GM21447 (cell line): ENCODE results near the gene ASCC3.

ENCODE experiments used
- ATAC-seq: cut with Tn5 transposase; IDR thresholded peaks from one replicate; pipeline ENCODE4 v1.9.1; 2021; ENCODE audit not compliant: unreplicated experiment

The ASCC3 gene

DNA sequence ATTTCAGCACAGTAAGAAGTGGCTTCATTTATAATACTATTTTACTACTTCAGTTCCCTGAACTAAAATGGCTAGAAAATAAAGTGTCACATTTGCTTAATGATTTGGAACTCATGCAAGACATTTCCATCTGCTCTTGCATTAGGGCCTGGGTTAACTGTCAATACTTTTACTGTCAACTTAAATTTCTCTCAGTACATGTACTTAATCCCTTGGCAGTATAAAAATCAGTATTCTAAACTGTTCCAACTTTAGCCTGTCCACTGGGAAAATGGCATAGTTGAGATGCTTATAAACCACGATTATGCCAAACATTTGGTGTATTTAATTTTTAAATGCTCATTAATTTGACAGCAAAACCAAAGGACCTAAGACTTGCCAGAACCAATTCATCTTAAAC is 154.5 kb downstream of the ASCC3 start:
- ATAC-seq: no peak

DNA sequence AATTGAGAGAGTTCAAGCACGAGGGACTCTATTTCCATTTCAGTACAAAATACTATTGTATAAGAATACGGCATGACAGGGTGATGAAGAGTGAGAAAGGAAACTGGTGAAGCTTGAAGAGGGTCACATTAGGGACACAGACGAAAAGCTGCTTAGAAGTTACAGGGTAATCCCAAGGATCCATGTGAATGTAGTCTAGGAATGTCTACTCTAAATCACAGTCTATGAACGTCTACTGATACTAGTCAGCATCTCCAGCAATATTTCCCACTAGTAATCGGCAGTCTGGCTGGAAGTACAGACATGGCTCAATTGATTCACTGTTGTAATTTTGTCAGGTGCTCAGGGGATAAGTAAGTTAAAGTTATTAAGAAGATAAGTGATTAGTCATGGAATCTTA is 156.4 kb downstream of the ASCC3 start:
- ATAC-seq: no peak

DNA sequence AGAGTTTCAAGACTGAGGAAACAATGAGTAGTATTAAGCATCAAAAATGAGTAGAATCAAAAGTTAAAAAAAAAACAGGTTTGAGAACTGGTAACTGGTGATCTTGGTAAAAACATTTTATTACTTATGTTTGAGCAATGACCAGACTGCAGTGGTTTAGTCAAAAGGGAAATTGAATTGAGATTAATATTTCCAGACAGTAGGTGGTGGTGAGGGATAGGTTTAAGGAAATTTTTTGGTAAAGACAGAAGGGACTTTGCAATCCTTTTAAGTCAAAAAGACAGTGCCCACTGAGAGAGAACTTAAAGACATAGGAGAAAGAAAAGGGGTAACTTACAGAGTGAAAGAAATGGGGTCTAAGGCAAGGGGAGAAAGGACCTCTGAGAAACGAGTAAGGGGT is 156.9 kb downstream of the ASCC3 start:
- no peak for ATAC-seq

DNA sequence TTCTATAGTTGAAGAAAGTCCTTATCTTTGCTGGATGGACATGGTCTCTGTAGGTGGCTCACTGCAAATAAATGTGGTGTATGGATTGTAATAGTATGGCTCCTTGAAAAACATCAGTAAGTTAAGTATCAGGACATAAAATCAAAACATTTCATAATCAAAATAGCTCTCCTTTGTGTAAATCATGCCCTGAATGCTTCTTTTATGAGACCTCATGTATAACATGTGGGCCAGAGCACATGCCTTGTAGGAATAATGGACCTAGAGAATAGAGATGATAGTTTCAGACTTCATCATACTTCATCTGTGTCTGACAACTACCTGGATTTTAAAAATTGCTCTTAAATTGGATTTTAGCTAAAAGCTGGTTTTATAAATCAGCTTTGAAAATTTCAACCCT is 159.9 kb downstream of the ASCC3 start:
- no peak for ATAC-seq

DNA sequence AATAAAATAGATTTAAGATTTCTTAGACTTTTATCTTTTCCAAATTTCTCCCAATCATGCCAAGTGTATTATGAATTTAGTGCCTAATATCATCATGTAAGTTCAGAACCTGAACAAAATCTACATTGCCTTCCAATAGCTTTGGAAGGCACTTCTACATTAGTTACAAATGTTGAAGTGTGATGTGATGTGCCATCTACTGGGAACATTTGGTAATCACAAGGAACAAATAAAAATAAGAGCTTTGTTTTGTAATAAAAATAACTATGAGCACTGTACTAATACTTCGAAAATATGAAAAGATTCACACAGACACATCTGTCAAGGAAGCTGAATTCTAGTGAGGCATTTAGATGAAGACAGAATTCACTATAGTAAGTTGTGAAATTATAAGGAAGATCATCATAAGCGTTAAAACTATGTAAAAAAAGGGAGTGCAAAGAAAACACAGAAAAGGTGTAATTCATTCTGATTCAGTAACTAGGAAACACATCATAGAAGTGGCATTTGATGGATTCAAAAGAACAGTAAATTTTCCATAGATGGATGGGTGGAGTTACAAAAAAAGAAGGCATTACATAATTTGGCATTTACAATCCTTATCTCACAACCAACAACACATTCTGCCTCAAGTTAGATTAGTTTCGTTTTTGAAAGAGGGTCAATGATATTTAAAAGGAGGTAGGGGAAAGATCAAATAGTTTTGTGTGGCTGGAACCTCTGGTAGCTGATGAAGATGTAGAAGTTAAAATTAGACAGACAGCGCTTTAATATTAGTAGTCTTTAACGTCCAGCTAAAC is 161.0 kb downstream of the ASCC3 start:
- no peak for ATAC-seq

DNA sequence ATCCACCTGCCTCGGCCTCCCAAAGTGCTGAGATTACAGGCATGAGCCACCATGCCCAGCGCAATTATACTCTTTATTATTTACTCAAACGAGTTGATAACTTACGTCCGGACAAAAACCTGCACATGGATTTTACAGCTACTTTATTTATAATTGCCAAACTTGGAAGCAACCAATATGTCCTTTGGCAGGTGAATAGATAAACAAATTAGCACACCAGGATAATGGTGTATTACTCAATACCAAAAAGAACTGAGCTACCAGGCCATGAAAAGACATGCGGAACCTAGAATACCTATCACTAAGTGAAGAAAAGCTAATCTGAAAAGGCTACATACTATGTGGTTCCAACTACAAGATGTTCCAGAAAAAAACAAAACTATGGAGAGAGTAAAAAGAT is 168.1 kb downstream of the ASCC3 start:
- no peak for ATAC-seq

DNA sequence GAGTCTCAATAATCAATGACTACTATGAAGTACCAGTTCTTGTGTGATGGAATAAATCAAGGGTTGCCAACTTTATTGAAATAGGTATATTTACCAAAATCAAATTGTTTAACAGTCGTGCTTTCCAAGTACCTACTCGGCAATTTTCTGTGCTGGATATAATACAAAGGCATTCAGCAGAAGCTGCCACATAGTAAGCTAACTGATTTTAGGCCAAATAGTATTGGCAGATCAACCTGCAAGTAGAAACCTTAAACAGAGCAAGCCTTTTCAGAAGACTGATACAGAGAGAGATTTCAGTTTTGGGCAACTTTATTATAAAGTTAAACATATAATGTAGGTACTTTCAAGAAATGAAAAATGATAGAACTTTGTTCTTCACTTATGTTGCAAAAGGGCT is 174.6 kb downstream of the ASCC3 start:
- no peak for ATAC-seq

DNA sequence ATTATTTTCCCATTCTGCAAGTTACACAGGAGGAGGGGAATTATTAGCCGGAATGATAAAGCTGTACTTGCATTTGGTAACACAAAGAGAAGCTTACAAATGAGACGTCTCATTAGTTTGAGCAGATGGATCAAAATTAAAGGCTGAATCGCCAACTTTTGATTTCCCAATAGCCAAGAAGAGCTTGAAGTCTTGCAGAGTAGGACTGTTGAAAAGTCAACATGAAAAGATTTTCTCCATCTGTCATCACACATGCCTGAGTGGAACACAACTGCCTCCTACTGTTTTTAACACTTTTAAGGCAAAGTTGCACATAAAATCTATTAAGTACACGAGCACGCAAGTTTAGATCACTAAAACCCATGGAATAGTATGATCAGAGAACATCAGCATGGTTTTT is 176.2 kb downstream of the ASCC3 start:
- no peak for ATAC-seq

DNA sequence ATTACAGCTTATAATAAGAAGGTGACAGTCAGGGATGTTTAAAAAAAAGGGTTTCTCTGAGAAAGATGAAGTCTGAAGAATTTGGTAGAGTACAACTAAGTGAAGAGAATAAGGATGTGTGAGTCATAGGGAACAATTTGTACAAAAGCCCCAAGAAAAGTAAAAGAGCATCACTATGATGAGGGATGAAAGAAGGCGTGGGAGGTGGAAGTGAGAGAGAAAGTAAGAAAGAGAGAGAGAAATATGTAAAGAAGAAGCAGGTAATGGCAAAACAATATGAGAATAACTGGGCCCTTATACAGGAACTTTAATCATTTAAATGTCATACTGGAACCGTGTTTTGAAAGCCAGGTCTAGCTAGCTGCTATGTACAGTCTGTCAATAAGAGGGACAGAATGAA is 179.4 kb downstream of the ASCC3 start:
- ATAC-seq: no peak

DNA sequence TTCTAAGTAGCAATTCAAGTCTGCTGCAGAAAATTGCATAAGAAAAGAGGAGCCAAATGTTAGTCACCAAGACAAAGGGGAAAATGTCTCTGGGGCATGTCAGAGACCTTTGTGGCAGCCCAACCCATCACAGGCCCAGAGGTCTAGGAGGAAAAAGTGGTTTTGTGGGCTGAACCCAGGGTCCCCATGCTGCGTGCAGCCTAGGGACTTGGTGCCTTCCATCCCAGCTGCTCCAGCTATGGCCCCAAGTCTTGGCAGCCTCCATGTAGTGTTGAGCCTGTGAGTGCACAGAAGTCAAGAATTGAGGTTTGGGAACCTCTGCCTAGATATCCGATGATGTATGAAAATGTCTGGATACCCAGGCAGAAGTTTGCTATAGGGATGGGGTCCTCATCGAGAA is 181.1 kb downstream of the ASCC3 start:
- ATAC-seq: no peak

DNA sequence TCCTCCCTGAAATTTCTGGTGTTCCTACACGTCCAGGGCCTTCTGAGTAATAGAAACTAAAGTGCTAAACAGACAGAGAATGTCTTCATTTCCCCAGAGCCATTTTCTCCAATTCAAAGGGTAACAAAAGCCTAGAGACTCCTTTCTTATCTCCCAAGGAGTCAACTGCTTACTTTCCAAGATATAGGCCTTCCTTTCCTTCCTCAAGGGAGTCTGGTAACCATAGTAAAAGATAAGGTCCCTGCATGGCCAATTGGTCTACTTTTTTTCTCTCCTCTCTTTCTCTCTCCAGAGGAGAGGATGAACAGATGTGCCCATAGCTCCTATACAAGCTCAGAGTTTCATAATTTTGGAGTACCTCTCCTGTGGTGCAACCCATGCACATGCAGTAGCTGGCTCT is 185.7 kb downstream of the ASCC3 start:
- ATAC-seq: no peak

DNA sequence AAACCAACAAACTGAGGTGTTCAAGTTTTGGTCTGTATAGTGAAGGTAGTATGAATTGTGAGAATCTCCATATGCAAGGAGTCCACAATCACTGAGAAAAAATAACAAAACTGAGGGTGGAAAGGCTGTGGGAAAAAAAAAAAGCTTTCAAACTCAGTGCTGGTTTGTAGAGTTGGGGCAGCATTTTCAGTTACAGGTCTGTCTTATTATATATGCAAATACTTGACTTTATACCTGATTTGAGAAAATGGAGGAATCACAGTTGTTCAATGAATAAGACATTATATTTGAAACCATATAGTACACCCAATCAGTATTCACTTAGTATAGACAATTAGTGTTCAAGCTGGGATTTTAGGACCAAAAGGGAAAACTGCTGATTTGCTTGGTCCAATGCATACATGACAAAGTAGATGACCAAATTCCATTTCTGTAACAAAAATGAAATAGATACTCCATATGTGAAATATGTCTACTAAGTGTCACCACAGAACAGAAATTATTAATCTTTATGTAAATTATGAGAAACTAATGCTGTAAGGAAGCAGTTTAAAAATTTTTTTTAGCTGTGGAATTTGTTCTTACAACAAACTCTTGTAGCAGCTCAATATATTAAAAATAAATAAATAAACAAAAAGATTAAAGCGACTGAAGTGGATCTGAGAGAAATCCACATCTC is 187.7 kb downstream of the ASCC3 start:
- ATAC-seq: no peak

DNA sequence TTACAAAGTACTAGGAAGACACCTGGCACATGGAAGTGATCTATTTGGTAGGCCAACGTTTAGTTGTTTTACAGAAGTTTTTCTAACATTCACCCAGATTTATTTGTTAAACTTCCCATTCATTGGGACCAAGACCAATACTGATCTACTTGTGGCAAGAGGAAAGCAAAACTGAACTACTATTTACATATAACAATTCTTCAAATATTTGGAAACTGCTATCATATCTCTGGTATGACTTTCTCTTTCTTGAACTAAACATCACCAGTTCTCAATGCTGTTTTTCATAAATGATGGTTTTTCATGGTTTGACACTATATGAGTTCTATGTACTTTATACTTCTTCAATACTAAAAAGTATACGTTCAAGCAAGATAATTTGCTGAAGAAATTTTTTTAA is 189.2 kb downstream of the ASCC3 start:
- ATAC-seq: no peak

DNA sequence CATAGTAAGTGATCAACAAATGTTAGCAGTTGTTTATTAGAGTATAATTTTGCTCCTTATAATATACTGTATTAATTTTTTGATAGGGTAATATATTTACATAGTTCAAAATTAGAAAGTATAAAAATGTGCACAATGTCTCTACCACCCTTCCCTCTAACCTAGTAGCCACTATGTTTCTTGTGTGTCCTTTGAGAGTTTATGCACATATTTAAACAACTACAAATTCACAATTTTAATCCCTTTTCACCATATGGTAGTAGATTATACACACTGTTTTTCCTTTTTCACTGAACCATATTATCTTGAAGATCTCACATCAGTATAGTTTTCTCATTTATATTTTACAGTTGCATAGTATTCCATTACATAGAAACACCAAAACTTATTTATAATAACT is 194.9 kb downstream of the ASCC3 start:
- ATAC-seq: no peak

DNA sequence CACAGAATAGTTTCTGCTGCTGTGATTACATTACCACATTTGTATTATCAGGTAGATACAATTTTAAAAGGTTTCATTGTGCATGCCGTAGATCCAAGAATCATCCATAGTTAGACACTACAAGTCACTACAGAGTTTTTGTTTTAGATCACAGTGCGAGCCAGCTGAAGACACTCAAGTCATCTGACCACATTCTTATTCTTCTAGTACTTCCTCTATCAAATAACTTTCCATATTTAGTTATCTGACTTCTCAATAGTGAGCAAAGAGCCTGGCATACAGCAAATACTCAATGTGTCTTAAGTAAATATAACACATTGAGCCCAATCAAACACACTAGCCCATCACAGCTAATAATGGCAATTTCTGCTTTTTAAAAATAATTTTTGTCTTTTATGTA is 195.4 kb downstream of the ASCC3 start:
- no peak for ATAC-seq

DNA sequence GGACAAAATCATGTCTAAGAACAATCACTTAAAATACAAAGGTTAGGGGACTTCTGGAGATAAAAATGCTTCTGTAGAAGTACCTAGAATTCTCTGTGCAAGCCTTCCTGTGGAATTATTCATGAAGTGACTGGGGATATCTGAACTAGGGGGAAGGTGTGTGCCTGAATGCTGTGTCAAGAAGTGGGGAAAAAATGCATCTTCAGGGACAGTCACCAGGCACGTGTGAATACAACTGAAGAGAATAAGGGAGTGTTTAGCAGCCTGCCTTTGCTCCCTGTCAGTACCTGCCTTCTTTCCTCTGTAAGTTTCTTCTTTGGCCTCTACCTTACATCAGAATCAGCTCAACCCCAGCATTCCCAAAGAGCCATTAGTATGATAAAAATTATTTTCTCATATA is 201.0 kb downstream of the ASCC3 start:
- ATAC-seq: no peak

DNA sequence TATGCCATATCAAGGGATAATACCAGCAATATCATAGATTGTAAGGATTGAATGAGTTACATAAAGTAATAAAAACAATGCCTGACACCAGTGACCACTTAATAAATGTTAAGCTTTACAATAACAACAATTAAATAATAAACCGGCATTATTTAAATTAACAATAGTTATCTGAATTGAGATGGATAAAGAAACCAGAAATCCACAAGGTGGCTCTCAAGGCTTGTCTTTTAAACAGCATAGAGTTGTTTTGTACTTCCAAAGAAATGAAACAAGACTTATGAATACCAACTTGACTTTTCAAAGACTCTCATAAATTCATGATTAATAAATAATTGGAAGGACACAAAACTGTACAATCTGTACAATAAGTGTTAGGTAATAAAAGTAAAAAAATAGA is 203.1 kb downstream of the ASCC3 start:
- no peak for ATAC-seq

DNA sequence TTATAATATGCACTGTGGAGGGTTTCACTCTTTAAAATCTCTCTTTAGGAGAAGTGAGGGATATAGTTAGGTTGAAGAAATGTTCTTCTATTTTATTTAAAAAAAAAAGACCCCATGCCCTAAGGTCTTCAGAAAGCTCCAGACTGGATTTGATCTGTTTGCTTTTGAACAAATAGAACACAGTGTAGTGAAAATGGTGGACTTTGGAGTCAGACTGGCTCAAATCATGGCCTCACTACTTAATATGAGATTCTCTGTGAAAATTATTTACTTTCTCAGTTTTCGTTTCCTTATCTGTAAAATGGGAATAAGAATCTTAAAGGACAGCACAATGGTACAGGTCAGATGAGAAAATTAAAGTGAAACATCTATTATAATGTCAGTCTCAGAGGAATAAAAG is 203.9 kb downstream of the ASCC3 start:
- no peak for ATAC-seq

DNA sequence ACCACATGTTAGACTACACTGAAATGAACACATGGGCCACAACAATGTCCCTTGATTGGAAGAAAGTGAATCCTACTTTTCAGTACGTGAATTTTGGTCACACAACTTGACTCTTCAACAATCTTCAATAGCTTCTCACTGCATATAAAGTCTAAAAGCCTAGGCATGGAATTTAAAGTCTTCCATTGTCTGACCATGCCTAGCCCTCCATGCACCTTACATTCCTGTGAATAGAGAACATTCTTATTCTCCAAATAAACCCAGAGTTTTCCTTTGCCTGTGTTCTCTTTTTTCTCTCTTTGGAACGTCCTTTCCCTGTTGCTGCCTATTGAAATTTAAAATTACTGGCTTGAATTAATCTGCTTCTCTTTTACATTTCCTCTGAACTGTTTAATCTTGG is 207.5 kb downstream of the ASCC3 start:
- no peak for ATAC-seq

DNA sequence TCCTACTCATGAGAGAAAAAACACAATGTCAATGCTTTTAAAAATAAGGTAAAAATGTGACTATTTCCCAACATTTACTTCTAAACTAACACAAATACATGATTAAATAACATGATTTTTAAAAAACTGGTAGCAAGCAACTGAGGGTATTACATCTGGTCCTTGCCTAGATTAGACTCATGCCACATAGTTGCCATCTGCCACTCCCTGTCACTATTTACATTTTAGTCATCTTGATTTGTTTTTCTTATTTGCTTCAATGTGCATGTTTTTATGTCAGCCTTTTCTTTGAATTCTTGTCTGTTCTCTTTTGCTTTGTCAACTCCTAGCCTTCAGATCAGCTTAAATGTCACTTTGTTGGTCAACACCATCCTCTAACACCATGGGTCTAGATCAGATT is 209.4 kb downstream of the ASCC3 start:
- no peak for ATAC-seq

DNA sequence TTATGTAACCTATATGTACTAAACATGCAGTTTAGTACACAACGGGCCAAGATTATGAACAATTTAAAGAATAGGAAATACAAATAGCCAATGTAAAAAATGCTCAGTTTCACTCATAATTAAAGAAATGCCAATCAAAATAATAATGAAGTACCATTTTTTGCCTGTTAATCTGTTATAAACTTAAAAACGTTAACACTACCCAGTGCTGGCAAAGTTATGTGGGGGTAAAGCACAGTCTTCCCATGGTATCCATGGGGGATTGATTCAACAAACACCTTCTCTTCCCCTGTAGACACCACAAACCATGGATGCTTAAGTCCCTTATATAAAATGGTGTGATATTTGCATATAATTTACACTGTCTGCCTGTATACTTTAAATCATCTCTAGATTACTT is 211.1 kb downstream of the ASCC3 start:
- ATAC-seq: no peak

DNA sequence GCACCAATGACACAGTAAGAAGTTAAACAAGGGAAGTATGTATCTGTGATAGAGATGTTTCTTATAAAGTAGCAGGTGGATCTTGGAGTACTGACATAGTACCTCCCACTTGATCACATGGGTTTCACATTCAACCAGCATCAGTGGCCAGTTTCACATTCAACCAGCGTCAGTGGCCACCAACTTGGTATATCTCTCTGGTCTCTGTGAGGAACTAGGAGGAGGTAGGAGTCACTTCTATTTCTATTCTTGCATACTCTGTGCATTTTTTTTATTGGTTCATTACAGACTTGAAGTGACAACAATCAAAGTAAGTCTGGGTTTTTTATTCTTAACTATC is 216.1 kb downstream of the ASCC3 start:
- ATAC-seq: peak; percentile 99
